Neuronal stem cell (in vitro differentiated cells): ENCODE results near the gene PXN.

Experiments used
- DNase-seq: peaks from one replicate; pipeline ENCODE4 v3.0.0-alpha.2; 2013; ENCODE audit warnings: low spot score
- H2AFZ ChIP-seq: one replicate; pipeline ENCODE4 v1.6.1; 2013; ENCODE audit warnings: mild to moderate bottlenecking, low read length, inconsistent platforms
- H2AK5ac ChIP-seq: 2 replicates; pipeline ENCODE4 v1.6.1; 2013; ENCODE audit warnings: low read depth, mild to moderate bottlenecking, inconsistent platforms, low read length, moderate library complexity, mixed read lengths
- H2BK120ac ChIP-seq: 2 replicates; pipeline ENCODE4 v1.6.1; 2013; ENCODE audit warnings: low read depth, mild to moderate bottlenecking, inconsistent platforms, low read length, moderate library complexity, mixed read lengths
- H2BK12ac ChIP-seq: one replicate; pipeline ENCODE4 v1.6.1; 2013; ENCODE audit warnings: low read length, inconsistent platforms
- H2BK15ac ChIP-seq: 2 replicates; pipeline ENCODE4 v1.6.1; 2013; ENCODE audit warnings: mild to moderate bottlenecking, low read length, inconsistent platforms, mixed read lengths
- H2BK5ac ChIP-seq: one replicate; pipeline ENCODE4 v1.6.1; 2013; ENCODE audit warnings: inconsistent platforms, mild to moderate bottlenecking, low read length, moderate library complexity
- H3K14ac ChIP-seq: one replicate; pipeline ENCODE4 v1.6.1; 2013; ENCODE audit warnings: low read length, inconsistent platforms
- H3K18ac ChIP-seq: 2 replicates; pipeline ENCODE4 v1.6.1; 2013; ENCODE audit warnings: low read length, inconsistent platforms
- H3K23ac ChIP-seq: 2 replicates; pipeline ENCODE4 v1.6.1; 2013; ENCODE audit warnings: low read depth, mild to moderate bottlenecking, mixed read lengths, low read length, inconsistent platforms; ENCODE audit not compliant: poor library complexity
- H3K27ac ChIP-seq: replicated peaks from 3 replicates; pipeline ENCODE4 v1.5.1; 2013; ENCODE audit warnings: low read length, inconsistent platforms
- H3K27me3 ChIP-seq, 3 experiments: 2 replicates each; pipeline ENCODE4 v1.6.1; 2013; ENCODE audit warnings: low read length in 3 of 3, mild to moderate bottlenecking in 2 of 3, inconsistent platforms in 1 of 3, low read depth in 1 of 3, mixed read lengths in 1 of 3, moderate library complexity in 1 of 3; ENCODE audit not compliant: control insufficient read depth in 3 of 3, insufficient read depth in 3 of 3
- H3K36me3 ChIP-seq, 2 donors: replicated peaks in 1 of 2; 2 replicates each; pipeline ENCODE4 v1.6.1; 2013; ENCODE audit warnings: low read length in 2 of 2; ENCODE audit not compliant: control insufficient read depth in 2 of 2, insufficient read depth in 2 of 2
- H3K4ac ChIP-seq: 2 replicates; pipeline ENCODE4 v1.6.1; 2013; ENCODE audit warnings: inconsistent platforms, mild to moderate bottlenecking, low read length, moderate library complexity
- H3K4me1 ChIP-seq, 2 donors: 1 replicate in 1 of 2; 2 replicates in 1 of 2; pipeline ENCODE4 v1.6.1; 2013; ENCODE audit warnings: low read length in 2 of 2, low read depth in 1 of 2; ENCODE audit not compliant: control insufficient read depth in 2 of 2, insufficient read depth in 1 of 2
- H3K4me2 ChIP-seq: one replicate; pipeline ENCODE4 v1.6.1; 2013; ENCODE audit warnings: mild to moderate bottlenecking, low read length, inconsistent platforms; ENCODE audit not compliant: insufficient read depth, poor library complexity, severe bottlenecking
- H3K4me3 ChIP-seq, 2 donors: 2 replicates each; pipeline ENCODE4 v1.5.1; 2013; ENCODE audit warnings: low read length in 2 of 2, mild to moderate bottlenecking in 2 of 2, inconsistent platforms in 1 of 2, moderate library complexity in 1 of 2
- H3K79me1 ChIP-seq: one replicate; pipeline ENCODE4 v1.6.1; 2013; ENCODE audit warnings: low read depth, mild to moderate bottlenecking, inconsistent platforms, low read length, moderate library complexity
- H3K9ac ChIP-seq: one replicate; pipeline ENCODE4 v1.6.1; 2013; ENCODE audit warnings: mild to moderate bottlenecking, low read depth, low read length, inconsistent platforms; ENCODE audit not compliant: poor library complexity
- H3K9me3 ChIP-seq, 2 donors: replicated peaks in 1 of 2; 2 replicates each; pipeline versions ENCODE3 to v1.6.1; 2013; ENCODE audit warnings: low read length in 2 of 2, mild to moderate bottlenecking in 2 of 2, inconsistent platforms in 1 of 2, low read depth in 1 of 2, mixed read lengths in 1 of 2, moderate library complexity in 1 of 2; ENCODE audit not compliant: control insufficient read depth in 2 of 2, insufficient read depth in 1 of 2
- H4K8ac ChIP-seq: one replicate; pipeline ENCODE4 v1.6.1; 2013; ENCODE audit warnings: low read depth, mild to moderate bottlenecking, inconsistent platforms, low read length, moderate library complexity
- H4K91ac ChIP-seq: one replicate; pipeline ENCODE4 v1.6.1; 2013; ENCODE audit warnings: low read length, low read depth, mild to moderate bottlenecking, inconsistent platforms; ENCODE audit not compliant: poor library complexity
- WGBS, 2 donors: extraction: QIAGEN DNeasy Blood & Tissue Kit; methylation state at CpG; one replicate each; pipeline ENCODE4 v1.1.7; 2013; ENCODE audit warnings: missing lambda C conversion rate in 2 of 2, mixed read lengths in 1 of 2; ENCODE audit not compliant: insufficient read length in 2 of 2, insufficient replicate concordance in 1 of 2; ENCODE audit errors: extremely low coverage in 2 of 2; 5-methylcytosine and 5-hydroxymethylcytosine counted together

PXN gene

DNA sequence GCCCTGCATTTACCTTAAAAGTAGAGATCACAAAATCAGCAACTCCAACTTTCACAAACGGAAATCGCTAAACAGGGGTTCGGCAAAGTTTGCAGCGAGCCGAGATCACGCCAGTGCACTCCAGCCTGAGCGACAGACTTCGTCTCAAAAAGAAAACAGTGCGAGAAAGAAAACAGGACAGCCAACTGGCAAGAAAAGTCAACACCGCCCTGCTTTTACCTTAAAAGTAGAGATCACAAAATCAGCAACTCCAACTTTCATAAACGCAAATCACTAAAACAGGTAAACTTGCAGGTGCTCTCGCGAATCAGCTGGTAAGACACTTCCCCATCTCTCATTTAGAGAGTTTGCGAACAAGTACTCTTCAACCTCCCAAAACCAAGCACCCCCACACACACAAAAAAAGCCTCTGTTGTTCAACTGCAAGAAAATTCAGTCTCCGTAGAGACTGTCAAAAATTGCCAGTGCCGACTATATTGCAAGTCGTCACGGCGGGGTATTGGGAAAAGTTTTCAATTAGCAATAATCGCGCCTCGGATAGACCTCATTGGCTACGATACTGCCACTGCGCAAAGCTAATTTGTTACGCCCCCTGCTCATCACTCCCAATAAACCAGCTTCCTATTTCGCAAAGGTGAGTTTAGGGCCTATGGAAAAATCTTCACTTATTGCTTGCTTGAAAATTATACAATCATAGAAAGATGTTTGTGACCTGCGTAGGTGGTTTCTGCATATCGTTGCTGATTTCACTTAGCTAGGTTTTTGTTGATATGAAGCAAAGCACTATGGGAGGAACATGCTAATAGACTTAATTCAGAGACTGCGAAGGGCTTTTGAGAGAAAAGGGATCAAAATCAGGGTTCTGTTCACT, 27.4 kb upstream of the PXN start, which contains the start of gene RNU4-1:
RNU4-1 (minus strand) TSS at position 577 of the 871 bp plus-strand sequence.
- no CpG with 5 or more reads among the region's 29 CpGs for WGBS, 2 donors

DNA sequence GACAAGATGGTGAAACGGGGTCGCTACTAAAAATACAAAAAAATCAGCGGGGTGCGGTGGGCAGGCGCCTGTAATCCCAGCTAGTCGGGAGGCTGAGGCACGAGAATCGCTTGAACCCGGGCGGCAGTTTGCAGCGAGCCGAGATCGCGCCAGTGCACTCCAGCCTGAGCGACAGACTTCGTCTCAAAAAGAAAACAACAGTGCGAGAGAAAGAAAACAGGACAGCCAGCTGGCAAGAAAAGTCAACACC, 26.8 kb upstream of the PXN start:
- H4K8ac ChIP-seq, result no peak overlapping the region
- no peak overlapping the region for H4K91ac ChIP-seq
- no peak overlapping the region for H3K14ac ChIP-seq
- H3K4me3 ChIP-seq, result peak overlapping the region; percentile 45 to 82
- no peaks in the 10 kb centered on the region for H3K36me3 ChIP-seq
- H3K9me3 ChIP-seq, result no peaks in the 10 kb centered on the region
- peak overlapping the region; percentile 100 for H2BK5ac ChIP-seq
- peak overlapping the region; percentile 82 for H3K18ac ChIP-seq
- H2BK15ac ChIP-seq, result peak overlapping the region; percentile 3
- no peak overlapping the region for H3K4ac ChIP-seq
- peaks cover 1 to 5% of the 10 kb centered on the region in 2 donors for H3K4me1 ChIP-seq
- no peaks in the 10 kb centered on the region for H3K79me1 ChIP-seq
- H3K4me2 ChIP-seq, result peak overlapping the region; percentile 74
- no peak overlapping the region for H2BK12ac ChIP-seq
- H2AFZ ChIP-seq, result peak overlapping the region; percentile 60
- H3K9ac ChIP-seq, result peak overlapping the region; percentile 78
- no peak for DNase-seq
- no CpG with 5 or more reads among the region's 17 CpGs for WGBS, 2 donors
- no peaks in the 10 kb centered on the region for H3K27me3 ChIP-seq
- peak overlapping the region; percentile 93 for H3K27ac ChIP-seq
- H2AK5ac ChIP-seq, result no peak overlapping the region
- H3K23ac ChIP-seq, result no peak overlapping the region
- no peak overlapping the region for H2BK120ac ChIP-seq

More for the DNA sequence above, 27.4 kb upstream of the PXN start, which contains the start of gene RNU4-1:
- peak within 1 kb of the TSS; percentile 93 for H3K27ac ChIP-seq
- no peaks in the 10 kb centered on the region for H3K27me3 ChIP-seq
- H3K23ac ChIP-seq, result peak within 1 kb of the TSS; percentile 99
- peak within 1 kb of the TSS; percentile 3 for H2BK15ac ChIP-seq
- H4K8ac ChIP-seq, result no peak within 1 kb of the TSS
- H3K9ac ChIP-seq, result peak within 1 kb of the TSS; percentile 78
- no peak within 1 kb of the TSS for H2AK5ac ChIP-seq
- no peaks in the 10 kb centered on the region for H3K9me3 ChIP-seq
- peak within 1 kb of the TSS; percentile 62 for H2AFZ ChIP-seq
- H3K79me1 ChIP-seq, result no peaks in the 10 kb centered on the region
- DNase-seq, result peak; percentile 78
- H3K14ac ChIP-seq, result no peak within 1 kb of the TSS
- H2BK5ac ChIP-seq, result peak within 1 kb of the TSS; percentile 100
- no peak within 1 kb of the TSS for H2BK12ac ChIP-seq
- H3K4me3 ChIP-seq, result peak within 1 kb of the TSS; percentile 45 to 82
- H3K18ac ChIP-seq, result peak within 1 kb of the TSS; percentile 82
- no peak within 1 kb of the TSS for H3K4ac ChIP-seq
- H3K4me2 ChIP-seq, result peak within 1 kb of the TSS; percentile 74
- H3K4me1 ChIP-seq, result peaks cover 1 to 5% of the 10 kb centered on the region in 2 donors
- H2BK120ac ChIP-seq, result no peak within 1 kb of the TSS
- no peak within 1 kb of the TSS for H4K91ac ChIP-seq
- no peaks in the 10 kb centered on the region for H3K36me3 ChIP-seq

DNA sequence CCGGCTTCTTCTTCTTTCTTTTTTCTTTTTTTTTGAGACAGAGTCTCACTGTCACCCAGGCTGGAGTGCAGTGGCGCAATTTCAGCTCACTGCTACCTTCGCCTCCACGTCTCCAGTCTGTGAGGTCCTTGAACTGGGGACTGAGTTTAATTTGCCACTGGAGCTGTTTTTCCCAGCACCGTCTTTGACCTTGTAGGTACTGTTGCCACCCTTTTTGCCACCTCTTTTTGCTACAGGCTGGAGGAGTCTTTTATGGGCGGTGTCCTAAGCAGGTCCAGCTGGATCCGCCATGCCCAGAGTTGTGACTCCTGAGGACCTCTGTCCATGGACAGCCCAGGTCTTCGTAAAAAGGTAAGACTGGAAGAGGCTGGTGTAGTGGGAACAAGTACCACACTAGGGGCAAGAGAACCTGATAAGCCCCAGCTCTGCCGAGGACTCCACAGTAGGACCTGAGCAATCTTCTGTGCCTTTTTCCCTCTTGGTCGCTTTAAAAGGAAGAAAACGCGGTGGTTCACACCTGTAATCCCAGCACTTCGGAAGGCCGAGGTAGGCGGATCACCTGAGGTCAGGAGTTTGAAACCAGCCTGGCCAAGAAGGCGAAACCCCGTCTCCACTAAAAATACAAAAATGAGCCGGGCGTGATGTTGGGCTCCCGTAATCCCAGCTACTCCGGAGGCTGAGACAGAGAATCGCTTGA, 25.2 kb upstream of the PXN start:
- peaks cover 4 to 5% of the 10 kb centered on the region in 2 donors for H3K4me1 ChIP-seq
- H2BK12ac ChIP-seq, result no peak overlapping the region
- no peak overlapping the region for H3K9ac ChIP-seq
- H3K18ac ChIP-seq, result peak overlapping the region; percentile 68
- no peak overlapping the region for H4K8ac ChIP-seq
- H3K79me1 ChIP-seq, result no peaks in the 10 kb centered on the region
- no peak overlapping the region for H2BK15ac ChIP-seq
- no peak overlapping the region for H3K14ac ChIP-seq
- peak overlapping the region; percentile 40 for H3K4me2 ChIP-seq
- no peak overlapping the region for H3K4ac ChIP-seq
- H3K27ac ChIP-seq, result peak overlapping the region; percentile 61
- H2AFZ ChIP-seq, result peak overlapping the region; percentile 42
- H3K4me3 ChIP-seq, result no peak overlapping the region
- no peaks in the 10 kb centered on the region for H3K36me3 ChIP-seq
- DNase-seq, result no peak
- no peak overlapping the region for H2BK5ac ChIP-seq
- peak overlapping the region; percentile 15 for H2AK5ac ChIP-seq
- no peak overlapping the region for H2BK120ac ChIP-seq
- no peaks in the 10 kb centered on the region for H3K27me3 ChIP-seq
- WGBS, 2 donors, result no CpG with 5 or more reads among the region's 22 CpGs
- H3K9me3 ChIP-seq, result no peaks in the 10 kb centered on the region
- no peak overlapping the region for H3K23ac ChIP-seq
- H4K91ac ChIP-seq, result no peak overlapping the region

- Histone ChIP-seq H3K36me3 (no peaks in the 10 kb centered on the region), H3K14ac (no peak overlapping the region), H3K18ac (no peak overlapping the region), H2BK12ac (no peak overlapping the region), H3K9me3 (no peaks in the 10 kb centered on the region), H2AFZ (no peak overlapping the region), H3K27ac (no peak overlapping the region), H3K9ac (no peak overlapping the region), H2BK15ac (no peak overlapping the region), H3K79me1 (no peaks in the 10 kb centered on the region), H2BK120ac (no peak overlapping the region), H4K91ac (no peak overlapping the region), H3K4me2 (no peak overlapping the region), H3K4me1 (peaks cover 2 to 5% of the 10 kb centered on the region in 2 donors), H3K23ac (no peak overlapping the region), H2AK5ac (no peak overlapping the region), H3K4ac (no peak overlapping the region), H2BK5ac (no peak overlapping the region), H3K4me3 (no peak overlapping the region), H3K27me3 (no peaks in the 10 kb centered on the region), H4K8ac (no peak overlapping the region)
- WGBS, 2 donors, result no CpG with 5 or more reads among the region's 12 CpGs
- no peak for DNase-seq
Observed at GRCh38 chr12:120287491-120287890, 22.0 kb upstream of the PXN start.
